ENCODE results near the gene COP1. TPM values are rescaled to one million over a fixed set of nuclear protein-coding genes. Genes with fewer than 3 reads are reported as not detected.
A peak's percentile ranks its signal among the peaks of the same experiment; 100 is the strongest.

Gene COP1
- total and polyA plus RNA-seq, 2 of the 13 experiments (the other 11 are each of a cell fraction or from before 2014, with no cell fraction given) = 20.5 to 51.3 TPM

DNA sequence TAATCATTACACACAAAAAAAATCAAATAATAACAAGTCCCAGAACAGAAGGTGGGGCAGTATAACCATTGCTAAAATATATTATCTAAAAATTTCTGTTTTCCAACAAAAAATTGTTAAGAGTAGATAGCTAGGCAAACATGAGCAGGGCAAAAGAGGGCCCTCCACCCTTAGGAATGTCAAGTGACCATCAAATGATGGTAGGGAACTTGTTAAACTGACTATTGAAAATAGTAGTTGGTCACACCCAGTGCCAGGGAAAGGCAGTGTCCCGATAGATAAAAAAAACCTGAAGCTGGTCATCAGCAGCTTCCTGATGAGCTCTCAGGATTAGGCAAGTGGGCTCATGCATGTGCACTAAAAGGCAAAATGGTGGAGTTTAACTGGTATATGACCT lies 18.4 kb upstream of the COP1 start:
- TF ChIP-seq REPIN1 (CRISPR knock-in tag; IDR thresholded peaks at IDR 0.05; ENCODE audit: borderline replicate concordance, low read depth) (no peak), ZNF20 (CRISPR knock-in tag; IDR thresholded peaks at IDR 0.05) (no peak), U2AF2 (IDR thresholded peaks at IDR 0.05; ENCODE audit: low read depth, low read length) (no peak), ZNF549 (CRISPR knock-in tag; IDR thresholded peaks at IDR 0.05) (no peak), SAFB2 (CRISPR knock-in tag; IDR thresholded peaks at IDR 0.05; ENCODE audit: borderline replicate concordance, low read depth) (no peak), MXD4 (CRISPR knock-in tag; IDR thresholded peaks at IDR 0.05) (no peak), TCF7 (IDR thresholded peaks at IDR 0.05; ENCODE audit: low read depth) (no peak), ZNF263 (CRISPR knock-in tag; IDR thresholded peaks at IDR 0.05) (no peak), ERF (CRISPR knock-in tag; IDR thresholded peaks at IDR 0.05) (no peak), FOXJ3 (CRISPR knock-in tag; IDR thresholded peaks at IDR 0.05; ENCODE audit: borderline replicate concordance) (no peak), ZNF460 (CRISPR knock-in tag; IDR thresholded peaks at IDR 0.05; ENCODE audit: borderline replicate concordance) (no peak)
- TF ChIP-seq, protein P1, sequence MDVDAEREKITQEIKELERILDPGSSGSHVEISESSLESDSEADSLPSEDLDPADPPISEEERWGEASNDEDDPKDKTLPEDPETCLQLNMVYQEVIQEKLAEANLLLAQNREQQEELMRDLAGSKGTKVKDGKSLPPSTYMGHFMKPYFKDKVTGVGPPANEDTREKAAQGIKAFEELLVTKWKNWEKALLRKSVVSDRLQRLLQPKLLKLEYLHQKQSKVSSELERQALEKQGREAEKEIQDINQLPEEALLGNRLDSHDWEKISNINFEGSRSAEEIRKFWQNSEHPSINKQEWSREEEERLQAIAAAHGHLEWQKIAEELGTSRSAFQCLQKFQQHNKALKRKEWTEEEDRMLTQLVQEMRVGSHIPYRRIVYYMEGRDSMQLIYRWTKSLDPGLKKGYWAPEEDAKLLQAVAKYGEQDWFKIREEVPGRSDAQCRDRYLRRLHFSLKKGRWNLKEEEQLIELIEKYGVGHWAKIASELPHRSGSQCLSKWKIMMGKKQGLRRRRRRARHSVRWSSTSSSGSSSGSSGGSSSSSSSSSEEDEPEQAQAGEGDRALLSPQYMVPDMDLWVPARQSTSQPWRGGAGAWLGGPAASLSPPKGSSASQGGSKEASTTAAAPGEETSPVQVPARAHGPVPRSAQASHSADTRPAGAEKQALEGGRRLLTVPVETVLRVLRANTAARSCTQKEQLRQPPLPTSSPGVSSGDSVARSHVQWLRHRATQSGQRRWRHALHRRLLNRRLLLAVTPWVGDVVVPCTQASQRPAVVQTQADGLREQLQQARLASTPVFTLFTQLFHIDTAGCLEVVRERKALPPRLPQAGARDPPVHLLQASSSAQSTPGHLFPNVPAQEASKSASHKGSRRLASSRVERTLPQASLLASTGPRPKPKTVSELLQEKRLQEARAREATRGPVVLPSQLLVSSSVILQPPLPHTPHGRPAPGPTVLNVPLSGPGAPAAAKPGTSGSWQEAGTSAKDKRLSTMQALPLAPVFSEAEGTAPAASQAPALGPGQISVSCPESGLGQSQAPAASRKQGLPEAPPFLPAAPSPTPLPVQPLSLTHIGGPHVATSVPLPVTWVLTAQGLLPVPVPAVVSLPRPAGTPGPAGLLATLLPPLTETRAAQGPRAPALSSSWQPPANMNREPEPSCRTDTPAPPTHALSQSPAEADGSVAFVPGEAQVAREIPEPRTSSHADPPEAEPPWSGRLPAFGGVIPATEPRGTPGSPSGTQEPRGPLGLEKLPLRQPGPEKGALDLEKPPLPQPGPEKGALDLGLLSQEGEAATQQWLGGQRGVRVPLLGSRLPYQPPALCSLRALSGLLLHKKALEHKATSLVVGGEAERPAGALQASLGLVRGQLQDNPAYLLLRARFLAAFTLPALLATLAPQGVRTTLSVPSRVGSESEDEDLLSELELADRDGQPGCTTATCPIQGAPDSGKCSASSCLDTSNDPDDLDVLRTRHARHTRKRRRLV (CRISPR knock-in tag; IDR thresholded peaks at IDR 0.05) = no peak
- ChIA-PET POLR2A (interaction anchor here (1.9 kb wide), 1 partner anchor 18 kb away, joined by 7 read pairs; no protein-coding TSS in a partner anchor), CTCF (ENCODE audit: low intra/inter-chr PET ratio, low total read pairs) (no interaction called here)
- no peak overlapping the region for H3K4me3 ChIP-seq (replicated peaks in 1 of 3; ENCODE audit: insufficient read depth in 1 of 3, low read depth in 2 of 3, low read length in 3 of 3)
- no peaks in the 10 kb centered on the region for H4K20me1 ChIP-seq (ENCODE audit: insufficient read depth, low read length)
- peak overlapping the region; percentile 19; the same call in 1 of the 2 replicates for H3K4me2 ChIP-seq (ENCODE audit: low read depth, low read length)
- H3K36me3 ChIP-seq (replicated peaks in 1 of 2; ENCODE audit: control insufficient read depth in 1 of 2, insufficient read depth in 2 of 2, low read length in 2 of 2) = no peaks in the 10 kb centered on the region
- no peak overlapping the region for H3K27ac ChIP-seq (ENCODE audit: extremely low read length, insufficient read depth, low read length)
- no TSS peak for BruUV-seq (replicated peaks)
- H3K9me3 ChIP-seq (ENCODE audit: low read length) = no peaks in the 10 kb centered on the region
- 0% methylated on average over 1 of the region's 1 CpG for WGBS (ENCODE audit: low lambda C conversion rate)
- H2AFZ ChIP-seq (ENCODE audit: low read length) = no peak overlapping the region
- H3K79me2 ChIP-seq (ENCODE audit: insufficient read depth, low read length) = no peaks in the 10 kb centered on the region
- no peak for DNase-seq (ENCODE audit: low spot score)
- H3K27me3 ChIP-seq (ENCODE audit: control insufficient read depth in 1 of 2, insufficient read depth in 2 of 2, low read length in 2 of 2) = no peaks in the 10 kb centered on the region
- no peak overlapping the region for H3K9ac ChIP-seq (ENCODE audit: insufficient read depth, low read depth, low read length)
- intact Hi-C loops (cut with micrococcal nuclease; ENCODE audit: unreplicated experiment) (no loop called here), in situ Hi-C loops (cut with HindIII; ENCODE audit: extremely low pct_ligation_motif_present, low pct_unique_long_range_greater_than_20kb) (no loop called here)
- no peak for FAIRE-seq
- peaks cover 13% of the 10 kb centered on the region for H3K4me1 ChIP-seq (ENCODE audit: insufficient read depth, low read length)
- no peak; the same call in 2 of the 3 replicates for ATAC-seq

All from HepG2 (cell line).